Dedifferentiated amniotic fluid mesenchymal stem cell (primary cell): ENCODE data around the gene MSI1.
A peak's percentile ranks its signal among the peaks of the same experiment; 100 is the strongest.

Experiments
- DNase-seq: peaks from one replicate; pipeline ENCODE4 v3.0.0-alpha.2; 2016; ENCODE audit errors: extremely low spot score

Gene MSI1

GRCh38 chr12:120377611-120378010 is 8.6 kb upstream of the MSI1 start:
- no peak for DNase-seq

GRCh38 chr12:120376934-120377572 is 8.1 kb upstream of the MSI1 start:
- DNase-seq = no peak

- DNase-seq = no peak
These were observed 7.5 kb upstream of the MSI1 start for GRCh38 chr12:120376416-120376815.

GRCh38 chr12:120376009-120376408 is 7.0 kb upstream of the MSI1 start:
- no peak for DNase-seq

- no peak for DNase-seq
These were observed 4.7 kb upstream of the MSI1 start for GRCh38 chr12:120373683-120374082.

GRCh38 chr12:120370343-120371243 is 1.6 kb upstream of the MSI1 start:
- DNase-seq = no peak

- DNase-seq = no peak
These were observed 809 bp upstream of the MSI1 start for GRCh38 chr12:120369603-120370342.

GRCh38 chr12:120367924-120368788 is 808 bp downstream of the MSI1 start:
- DNase-seq = no peak

- no peak for DNase-seq
These were observed 1.6 kb downstream of the MSI1 start for GRCh38 chr12:120367233-120367923.

- DNase-seq = no peak
These were observed 2.1 kb downstream of the MSI1 start for GRCh38 chr12:120366845-120367232.

- DNase-seq = no peak
These were observed 2.6 kb downstream of the MSI1 start for GRCh38 chr12:120366341-120366705.

- no peak for DNase-seq
These were observed 3.2 kb downstream of the MSI1 start for GRCh38 chr12:120365675-120366340.

GRCh38 chr12:120364487-120364886 is 4.5 kb downstream of the MSI1 start:
- DNase-seq = no peak

GRCh38 chr12:120363274-120363855 is 5.6 kb downstream of the MSI1 start:
- DNase-seq = no peak

GRCh38 chr12:120362516-120363273 is 6.3 kb downstream of the MSI1 start:
- DNase-seq = no peak

GRCh38 chr12:120361506-120362208 is 7.3 kb downstream of the MSI1 start:
- DNase-seq = peak; percentile 26

GRCh38 chr12:120359128-120359527 is 9.8 kb downstream of the MSI1 start:
- DNase-seq = no peak

GRCh38 chr12:120358412-120359100 is 10.4 kb downstream of the MSI1 start:
- DNase-seq = no peak
